ENCODE measurements around the gene ZNF200.

ZNF200 gene

DNA sequence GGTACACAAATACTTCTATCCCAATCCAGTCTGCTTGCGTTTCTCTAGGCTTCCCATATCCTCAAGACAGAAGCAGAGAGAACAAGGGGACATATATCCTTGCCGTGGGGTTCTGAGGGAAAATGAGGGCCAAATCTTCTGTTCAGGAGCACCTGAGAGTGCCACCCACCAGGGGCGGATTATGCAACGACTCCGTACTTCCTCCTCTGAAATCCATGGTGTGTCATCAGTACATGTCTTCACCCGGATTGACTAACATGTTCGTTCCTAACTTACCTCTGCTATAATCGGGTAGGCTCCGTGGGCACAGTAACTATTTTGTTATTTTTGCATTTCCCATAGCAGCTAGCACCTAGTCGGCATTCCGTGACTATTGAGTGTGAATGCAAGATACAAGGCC, 7.8 kb upstream of the ZNF200 start:
- DNase-seq (ENCODE audit: low read depth), result no peak
- TF ChIP-seq, protein P1, sequence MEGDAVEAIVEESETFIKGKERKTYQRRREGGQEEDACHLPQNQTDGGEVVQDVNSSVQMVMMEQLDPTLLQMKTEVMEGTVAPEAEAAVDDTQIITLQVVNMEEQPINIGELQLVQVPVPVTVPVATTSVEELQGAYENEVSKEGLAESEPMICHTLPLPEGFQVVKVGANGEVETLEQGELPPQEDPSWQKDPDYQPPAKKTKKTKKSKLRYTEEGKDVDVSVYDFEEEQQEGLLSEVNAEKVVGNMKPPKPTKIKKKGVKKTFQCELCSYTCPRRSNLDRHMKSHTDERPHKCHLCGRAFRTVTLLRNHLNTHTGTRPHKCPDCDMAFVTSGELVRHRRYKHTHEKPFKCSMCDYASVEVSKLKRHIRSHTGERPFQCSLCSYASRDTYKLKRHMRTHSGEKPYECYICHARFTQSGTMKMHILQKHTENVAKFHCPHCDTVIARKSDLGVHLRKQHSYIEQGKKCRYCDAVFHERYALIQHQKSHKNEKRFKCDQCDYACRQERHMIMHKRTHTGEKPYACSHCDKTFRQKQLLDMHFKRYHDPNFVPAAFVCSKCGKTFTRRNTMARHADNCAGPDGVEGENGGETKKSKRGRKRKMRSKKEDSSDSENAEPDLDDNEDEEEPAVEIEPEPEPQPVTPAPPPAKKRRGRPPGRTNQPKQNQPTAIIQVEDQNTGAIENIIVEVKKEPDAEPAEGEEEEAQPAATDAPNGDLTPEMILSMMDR (conservative IDR thresholded peaks at IDR 0.05; ENCODE audit: control insufficient read depth, insufficient read depth, low read depth, low read length), result no peak
- H3K4me3 ChIP-seq (ENCODE audit: control insufficient read depth, low read depth, low read length), result no peak overlapping the region

DNA sequence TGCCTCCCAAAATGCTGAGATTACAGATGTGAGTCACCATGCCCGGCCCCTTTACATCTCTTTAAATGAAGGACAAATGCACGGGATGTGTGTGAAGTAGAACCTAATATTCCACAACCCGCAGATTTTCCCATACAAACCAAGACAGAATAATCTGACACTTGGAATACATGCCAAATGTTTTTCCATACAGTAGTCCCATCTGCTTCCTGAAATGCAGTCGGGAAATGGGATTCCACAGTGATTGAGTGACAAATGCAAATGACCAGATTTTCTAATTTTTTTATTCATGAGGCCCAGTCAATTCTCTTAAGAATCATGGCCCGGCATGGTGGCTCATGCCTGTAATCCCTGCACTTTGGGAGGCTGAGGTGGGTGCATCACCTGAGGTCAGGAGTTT, 6.8 kb upstream of the ZNF200 start:
- TF ChIP-seq, protein P1 (conservative IDR thresholded peaks at IDR 0.05; ENCODE audit: control insufficient read depth, insufficient read depth, low read depth, low read length), result no peak
- no peak for DNase-seq (ENCODE audit: low read depth)
- H3K4me3 ChIP-seq (ENCODE audit: control insufficient read depth, low read depth, low read length), result no peak overlapping the region

DNA sequence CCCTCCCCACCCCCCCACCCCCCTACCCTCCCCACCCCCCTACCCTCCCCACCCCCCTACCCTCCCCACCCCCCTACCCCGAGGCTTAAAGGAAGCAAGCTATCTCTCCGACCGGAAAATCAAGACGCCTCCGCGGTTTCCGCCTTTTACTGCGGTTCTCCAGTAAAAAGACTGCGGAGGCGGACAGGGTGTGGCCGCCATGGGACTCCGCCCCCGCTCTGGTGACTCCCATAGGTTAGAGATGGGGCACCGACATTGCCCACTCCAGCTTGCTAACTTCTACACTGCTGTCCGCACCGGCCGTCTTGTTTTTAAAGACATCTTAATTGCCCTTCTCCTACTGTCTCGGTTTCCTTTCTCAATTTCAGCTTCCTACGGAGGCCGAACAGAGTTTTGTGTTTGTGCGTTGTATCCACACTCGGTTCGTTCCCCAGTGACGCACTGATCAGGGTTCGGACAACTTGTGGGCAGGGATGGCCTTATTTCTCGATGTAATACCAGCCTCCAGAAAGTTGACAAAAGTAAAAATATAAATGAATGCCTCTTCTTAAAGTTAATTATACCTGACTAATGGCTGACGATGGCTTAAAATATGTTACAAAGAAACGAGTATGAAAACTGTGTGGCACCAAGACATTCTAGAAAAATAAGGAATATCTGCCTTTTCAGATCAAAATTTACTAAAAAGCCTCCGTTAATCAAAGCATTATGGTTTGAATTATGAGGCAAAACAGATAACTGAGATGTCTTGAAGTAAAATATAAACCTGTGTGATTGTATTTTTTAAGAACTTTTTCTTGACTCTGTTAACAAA, 1.1 kb upstream of the ZNF200 start:
- no peak overlapping the region for H3K4me3 ChIP-seq (ENCODE audit: control insufficient read depth, low read depth, low read length)
- DNase-seq (ENCODE audit: low read depth), result no peak
- TF ChIP-seq, protein P1 (conservative IDR thresholded peaks at IDR 0.05; ENCODE audit: control insufficient read depth, insufficient read depth, low read depth, low read length), result no peak

DNA sequence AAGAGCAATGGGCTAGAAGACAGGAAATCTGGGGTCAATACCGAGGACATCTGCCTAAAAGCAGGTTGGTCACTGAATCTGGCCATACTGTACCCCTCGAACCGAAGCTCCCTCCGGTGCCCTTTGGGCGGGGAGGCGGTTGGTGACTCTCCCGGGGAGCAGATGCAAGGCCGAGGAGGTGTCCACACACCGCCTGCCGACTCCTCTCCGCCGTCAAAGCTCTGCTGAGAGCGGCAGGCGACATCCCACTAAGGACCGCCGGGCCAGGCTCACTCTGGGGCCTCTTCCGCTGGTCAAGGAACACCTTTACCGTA, 458 bp downstream of the ZNF200 start:
- no peak for DNase-seq (ENCODE audit: low read depth)
- TF ChIP-seq, protein P1 (conservative IDR thresholded peaks at IDR 0.05; ENCODE audit: control insufficient read depth, insufficient read depth, low read depth, low read length), result no peak
- peak overlapping the region; percentile 96 for H3K4me3 ChIP-seq (ENCODE audit: control insufficient read depth, low read depth, low read length)

DNA sequence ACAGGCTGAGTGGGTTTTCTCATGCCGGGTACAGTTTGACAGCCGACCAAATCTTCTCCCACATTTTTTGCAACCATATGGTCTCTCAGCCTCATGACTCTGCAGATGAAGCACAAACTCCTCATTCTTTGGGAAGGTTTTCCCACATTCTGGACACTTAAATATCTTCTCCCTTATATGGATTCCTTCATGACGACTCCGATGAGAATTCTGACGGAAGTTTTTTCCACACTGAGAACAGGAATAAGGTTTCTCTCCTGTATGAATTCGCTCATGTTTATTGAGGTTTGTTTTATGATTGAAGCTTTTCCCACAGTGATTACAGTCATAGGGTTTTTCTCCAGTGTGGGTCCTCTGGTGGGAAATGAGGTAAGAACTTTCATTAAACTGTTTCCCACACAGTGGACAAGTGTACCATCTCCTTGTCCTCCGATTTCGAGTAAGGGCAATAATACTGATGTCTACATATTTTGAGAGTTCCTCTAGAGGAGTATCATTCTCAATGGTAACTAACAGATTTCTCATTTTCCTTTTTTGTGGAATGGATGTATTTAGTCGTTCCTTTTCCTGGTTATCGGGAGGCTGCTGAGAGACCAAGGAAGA, 10.9 kb downstream of the ZNF200 start:
- peak; percentile 18 for DNase-seq (ENCODE audit: low read depth)
- no peak overlapping the region for H3K4me3 ChIP-seq (ENCODE audit: control insufficient read depth, low read depth, low read length)
- TF ChIP-seq, protein P1 (conservative IDR thresholded peaks at IDR 0.05; ENCODE audit: control insufficient read depth, insufficient read depth, low read depth, low read length), result no peak

DNA sequence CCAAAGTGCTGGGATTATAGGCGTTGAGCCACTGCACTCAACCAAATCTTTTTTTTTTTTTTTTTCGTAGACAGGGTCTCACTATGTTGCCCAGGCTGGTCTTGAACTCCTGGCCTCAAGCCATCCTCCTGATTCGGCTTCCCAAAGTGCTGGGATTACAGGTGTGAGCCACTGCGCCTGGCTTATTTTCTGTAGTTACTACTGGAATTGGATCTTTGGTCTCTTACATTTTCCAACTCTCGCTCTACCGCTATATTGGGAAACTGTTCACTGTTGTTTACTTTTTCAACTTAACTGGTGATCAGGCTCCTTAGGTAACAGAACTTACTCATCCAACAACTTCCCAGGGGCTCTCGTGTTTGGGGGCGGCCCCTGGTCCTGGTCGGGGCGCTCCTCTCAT, 14.1 kb downstream of the ZNF200 start:
- no peak for DNase-seq (ENCODE audit: low read depth)
- TF ChIP-seq, protein P1 (conservative IDR thresholded peaks at IDR 0.05; ENCODE audit: control insufficient read depth, insufficient read depth, low read depth, low read length), result no peak
- no peak overlapping the region for H3K4me3 ChIP-seq (ENCODE audit: control insufficient read depth, low read depth, low read length)
